Measurements from ENCODE around the gene PTGR1. TPM values are rescaled to one million over a fixed set of nuclear protein-coding genes. Genes with fewer than 3 reads are reported as not detected.

PTGR1 gene
- total and polyA plus RNA-seq, 11 donors, result 12.7 to 51.9 (median 37.4) TPM

DNA sequence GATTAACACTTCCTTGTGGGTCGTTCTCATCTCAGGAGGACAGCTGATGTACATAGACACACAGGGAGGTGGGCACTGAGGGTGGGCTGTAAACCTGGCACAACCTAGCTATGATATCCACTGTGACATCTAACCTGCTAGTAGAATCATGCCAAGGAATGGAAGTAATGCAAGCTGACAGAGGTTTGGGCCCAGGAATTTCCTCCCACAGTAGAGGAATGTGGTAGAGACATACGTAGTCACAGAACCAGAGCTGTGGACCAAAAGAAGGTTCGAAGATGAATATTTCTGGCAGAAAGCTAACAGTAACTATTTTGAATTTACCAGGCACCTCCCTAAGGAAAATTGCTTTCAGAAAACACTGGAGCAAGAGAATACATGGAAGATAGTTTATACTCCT is 16.5 kb upstream of the PTGR1 start:
- H3K27ac ChIP-seq, result no peak overlapping the region
- no peak for TF ChIP-seq POLR2A (IDR thresholded peaks at IDR 0.05)
- TF ChIP-seq, protein P1, sequence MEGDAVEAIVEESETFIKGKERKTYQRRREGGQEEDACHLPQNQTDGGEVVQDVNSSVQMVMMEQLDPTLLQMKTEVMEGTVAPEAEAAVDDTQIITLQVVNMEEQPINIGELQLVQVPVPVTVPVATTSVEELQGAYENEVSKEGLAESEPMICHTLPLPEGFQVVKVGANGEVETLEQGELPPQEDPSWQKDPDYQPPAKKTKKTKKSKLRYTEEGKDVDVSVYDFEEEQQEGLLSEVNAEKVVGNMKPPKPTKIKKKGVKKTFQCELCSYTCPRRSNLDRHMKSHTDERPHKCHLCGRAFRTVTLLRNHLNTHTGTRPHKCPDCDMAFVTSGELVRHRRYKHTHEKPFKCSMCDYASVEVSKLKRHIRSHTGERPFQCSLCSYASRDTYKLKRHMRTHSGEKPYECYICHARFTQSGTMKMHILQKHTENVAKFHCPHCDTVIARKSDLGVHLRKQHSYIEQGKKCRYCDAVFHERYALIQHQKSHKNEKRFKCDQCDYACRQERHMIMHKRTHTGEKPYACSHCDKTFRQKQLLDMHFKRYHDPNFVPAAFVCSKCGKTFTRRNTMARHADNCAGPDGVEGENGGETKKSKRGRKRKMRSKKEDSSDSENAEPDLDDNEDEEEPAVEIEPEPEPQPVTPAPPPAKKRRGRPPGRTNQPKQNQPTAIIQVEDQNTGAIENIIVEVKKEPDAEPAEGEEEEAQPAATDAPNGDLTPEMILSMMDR (IDR thresholded peaks at IDR 0.05), result no peak
- ATAC-seq (no peak), DNase-seq (no peak)
- H3K4me3 ChIP-seq, result no peak overlapping the region
- H3K9me3 ChIP-seq, result no peaks in the 10 kb centered on the region
- H3K4me1 ChIP-seq, result peaks cover 0 to 5% (median 0%) of the 10 kb centered on the region in 12 donors
- 56 to 66% (median 60%) methylated on average over 3 of the region's 3 CpGs for WGBS, 4 donors
- no peaks in the 10 kb centered on the region for H3K36me3 ChIP-seq
- intact Hi-C loops (cut with DNase I), result no loop called here
- peaks cover 0 to 4% (median 0%) of the 10 kb centered on the region in 9 donors for H3K27me3 ChIP-seq

DNA sequence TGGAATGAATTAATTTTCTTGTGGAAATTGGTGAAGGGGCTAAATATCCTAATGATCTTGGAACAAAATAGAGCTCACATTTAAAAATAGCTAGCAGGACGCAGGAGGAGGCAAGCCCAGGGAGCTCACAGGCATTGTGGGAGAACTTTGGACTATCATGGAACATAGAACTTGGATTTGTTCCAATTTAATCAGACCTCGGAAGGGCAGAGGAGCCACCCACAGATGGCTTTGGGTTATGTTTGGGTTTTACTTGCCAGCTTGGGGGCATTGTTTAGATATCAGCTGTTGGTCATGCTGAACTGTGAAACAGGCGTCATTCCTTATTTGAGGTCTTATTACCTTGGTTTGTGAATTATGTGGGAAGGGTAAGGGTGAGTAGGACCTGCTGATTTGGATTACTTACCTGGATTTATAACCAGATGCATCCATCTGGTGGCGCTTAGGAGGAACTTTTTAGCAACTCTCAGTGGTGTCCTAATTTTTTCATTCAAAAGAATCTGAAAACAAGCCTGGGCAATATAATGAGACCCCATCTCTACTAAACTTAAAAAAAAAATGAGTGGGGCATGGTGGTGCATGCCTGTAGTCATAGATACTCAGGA is 14.1 kb upstream of the PTGR1 start:
- DNase-seq (no peak), ATAC-seq (peak in 3 of 4 donors; percentile 49 to 68 (median 54))
- intact Hi-C loops (cut with DNase I), result no loop called here
- H3K27me3 ChIP-seq, result peaks cover 0 to 5% (median 0%) of the 10 kb centered on the region in 9 donors
- H3K9me3 ChIP-seq, result no peaks in the 10 kb centered on the region
- H3K27ac ChIP-seq, result no peak overlapping the region
- no peaks in the 10 kb centered on the region for H3K36me3 ChIP-seq
- H3K4me3 ChIP-seq, result no peak overlapping the region
- TF ChIP-seq, protein P1 (IDR thresholded peaks at IDR 0.05), result no peak
- no peak for TF ChIP-seq POLR2A (IDR thresholded peaks at IDR 0.05)
- WGBS, 4 donors, result 18 to 49% (median 38%) methylated on average over 4 of the region's 4 CpGs
- peaks cover 0 to 5% (median 0%) of the 10 kb centered on the region in 12 donors for H3K4me1 ChIP-seq

DNA sequence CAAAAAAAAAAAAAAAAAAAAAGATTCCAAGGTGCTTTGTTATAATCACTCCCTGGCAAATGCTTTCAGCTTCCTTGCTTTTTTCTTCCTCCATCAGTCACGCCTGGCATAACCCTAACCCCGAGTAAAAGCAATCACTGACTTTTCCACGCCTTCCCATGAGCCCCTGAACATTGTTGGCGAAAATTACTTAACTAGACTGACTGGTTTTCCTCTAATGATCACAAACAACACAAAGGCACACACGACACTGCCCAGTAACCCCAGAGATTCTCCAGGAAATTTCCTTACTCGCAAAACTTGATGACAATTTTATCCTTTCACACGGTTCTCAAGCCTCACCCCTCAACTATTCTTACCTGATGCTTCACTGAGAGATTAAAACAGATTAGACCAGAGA is 11.4 kb upstream of the PTGR1 start:
- TF ChIP-seq, protein P1 (IDR thresholded peaks at IDR 0.05), result no peak
- TF ChIP-seq POLR2A (IDR thresholded peaks at IDR 0.05), result no peak
- Histone ChIP-seq H3K36me3 (no peaks in the 10 kb centered on the region), H3K27ac (no peak overlapping the region), H3K4me1 (peaks cover 0 to 5% (median 0%) of the 10 kb centered on the region in 12 donors), H3K4me3 (no peak overlapping the region), H3K9me3 (no peaks in the 10 kb centered on the region), H3K27me3 (peaks cover 0 to 7% (median 0%) of the 10 kb centered on the region in 9 donors)
- DNase-seq (no peak), ATAC-seq (no peak)
- intact Hi-C loops (cut with DNase I), result no loop called here
- 80 to 85% (median 83%) methylated on average over 7 of the region's 7 CpGs for WGBS, 4 donors

DNA sequence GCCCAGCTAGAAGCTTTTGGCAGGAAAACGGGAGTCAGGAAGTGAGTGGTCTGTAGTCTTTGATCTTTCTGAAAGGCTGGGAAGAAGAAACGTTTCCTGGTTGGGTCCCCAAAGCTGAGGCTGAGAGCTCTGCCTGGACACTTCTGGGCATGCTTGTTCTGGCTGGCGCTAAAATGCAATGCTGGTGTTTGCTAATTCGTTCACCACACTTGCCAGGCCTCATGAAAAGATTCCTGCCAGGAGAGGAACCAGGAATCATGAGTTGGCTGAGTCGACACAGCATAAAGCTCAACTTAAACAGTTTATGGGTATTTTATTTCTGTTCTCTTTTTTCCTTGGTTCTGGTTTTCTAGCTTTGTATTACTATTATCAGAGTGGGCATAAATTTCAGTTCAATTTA is 10.7 kb upstream of the PTGR1 start:
- Histone ChIP-seq H3K27ac (no peak overlapping the region), H3K4me1 (peaks cover 0 to 5% (median 0%) of the 10 kb centered on the region in 12 donors), H3K27me3 (peaks cover 0 to 7% (median 0%) of the 10 kb centered on the region in 9 donors), H3K9me3 (no peaks in the 10 kb centered on the region), H3K36me3 (no peaks in the 10 kb centered on the region), H3K4me3 (no peak overlapping the region)
- TF ChIP-seq POLR2A (IDR thresholded peaks at IDR 0.05), result no peak
- TF ChIP-seq, protein P1 (IDR thresholded peaks at IDR 0.05), result no peak
- intact Hi-C loops (cut with DNase I), result no loop called here
- WGBS, 4 donors, result 62 to 72% (median 67%) methylated on average over 5 of the region's 5 CpGs
- no peak for DNase-seq
- no peak for ATAC-seq
